22Rv1 (cell line): ENCODE measurements around the gene MAEA.

Experiments used
- CTCF ChIP-seq: fragments of 450-650 bp; IDR thresholded peaks from 2 replicates; pipeline ENCODE4 v1.5.1; 2017; ENCODE audit warnings: mild to moderate bottlenecking
- ZFX ChIP-seq: fragments of 450-650 bp; IDR thresholded peaks from 2 replicates; pipeline ENCODE4 v1.6.1; 2017; ENCODE audit warnings: antibody characterized with exemption, borderline replicate concordance

GRCh38 chr4:1323280-1323634, 33.6 kb downstream of the MAEA start:
- TF ChIP-seq CTCF (no peak), ZFX (no peak)
